Transverse colon (tissue), 4 donors: ENCODE results near the gene WDFY3.

Experiments used
- EP300 ChIP-seq: sonication (generic); formaldehyde crosslinking; IDR thresholded peaks from one replicate; pipeline ENCODE4 v1.6.1; 2017; ENCODE audit warnings: antibody characterized with exemption, low read depth
- POLR2A ChIP-seq: fragments of 450-650 bp; IDR thresholded peaks from one replicate; pipeline ENCODE4 v1.6.1; 2016; ENCODE audit warnings: antibody characterized with exemption, mild to moderate bottlenecking, moderate library complexity
- POLR2AphosphoS5 ChIP-seq, 3 donors: sonication (generic); formaldehyde crosslinking; IDR thresholded peaks; one replicate each; pipeline ENCODE4 v1.6.1; 2016; ENCODE audit warnings: antibody characterized with exemption in 3 of 3
- TF ChIP-seq, protein P1 (sequence below), 5 experiments: fragments of 200-600 bp in 3 of 5; fragments of 450-650 bp in 2 of 5; sonication (generic) in 3 of 5; IDR thresholded peaks; 1 replicate in 2 of 5; 2 replicates in 3 of 5; pipeline ENCODE4 v1.5.1; 2016 to 2017; ENCODE audit warnings: antibody characterized with exemption in 5 of 5, inconsistent platforms in 3 of 5, mild to moderate bottlenecking in 2 of 5, moderate library complexity in 1 of 5

- TF ChIP-seq, protein P1, sequence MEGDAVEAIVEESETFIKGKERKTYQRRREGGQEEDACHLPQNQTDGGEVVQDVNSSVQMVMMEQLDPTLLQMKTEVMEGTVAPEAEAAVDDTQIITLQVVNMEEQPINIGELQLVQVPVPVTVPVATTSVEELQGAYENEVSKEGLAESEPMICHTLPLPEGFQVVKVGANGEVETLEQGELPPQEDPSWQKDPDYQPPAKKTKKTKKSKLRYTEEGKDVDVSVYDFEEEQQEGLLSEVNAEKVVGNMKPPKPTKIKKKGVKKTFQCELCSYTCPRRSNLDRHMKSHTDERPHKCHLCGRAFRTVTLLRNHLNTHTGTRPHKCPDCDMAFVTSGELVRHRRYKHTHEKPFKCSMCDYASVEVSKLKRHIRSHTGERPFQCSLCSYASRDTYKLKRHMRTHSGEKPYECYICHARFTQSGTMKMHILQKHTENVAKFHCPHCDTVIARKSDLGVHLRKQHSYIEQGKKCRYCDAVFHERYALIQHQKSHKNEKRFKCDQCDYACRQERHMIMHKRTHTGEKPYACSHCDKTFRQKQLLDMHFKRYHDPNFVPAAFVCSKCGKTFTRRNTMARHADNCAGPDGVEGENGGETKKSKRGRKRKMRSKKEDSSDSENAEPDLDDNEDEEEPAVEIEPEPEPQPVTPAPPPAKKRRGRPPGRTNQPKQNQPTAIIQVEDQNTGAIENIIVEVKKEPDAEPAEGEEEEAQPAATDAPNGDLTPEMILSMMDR (IDR thresholded peaks at IDR 0.05), result no peak
- no peak for TF ChIP-seq POLR2AphosphoS5 (IDR thresholded peaks at IDR 0.05)
- no peak for TF ChIP-seq POLR2A
- no peak for TF ChIP-seq EP300
Measured at GRCh38 chr4:84841435-84841834, 125.1 kb downstream of the WDFY3 start.
